Hippocampal formation (tissue), 2 donors: ENCODE data around the gene NECTIN3.

Experiments used
- DNase-seq, 2 donors: peaks; one replicate each; lab custom pipeline; 2025; lab: John Stamatoyannopoulos, UW

NECTIN3 gene

GRCh38 chr3:111081008-111081545, 9.5 kb downstream of the NECTIN3 start:
- no peak for DNase-seq

- no peak for DNase-seq
Measured at GRCh38 chr3:111084911-111085310, 13.3 kb downstream of the NECTIN3 start.

- DNase-seq: no peak
Measured at GRCh38 chr3:111087924-111088469, 16.4 kb downstream of the NECTIN3 start.

GRCh38 chr3:111096487-111097209, 25.0 kb downstream of the NECTIN3 start:
- no peak for DNase-seq

GRCh38 chr3:111103807-111104206, 32.2 kb downstream of the NECTIN3 start:
- DNase-seq: no peak

- DNase-seq: no peak
Measured at GRCh38 chr3:111106993-111107661, 35.5 kb downstream of the NECTIN3 start.

- no peak for DNase-seq
Measured at GRCh38 chr3:111107662-111108035, 36.0 kb downstream of the NECTIN3 start.

GRCh38 chr3:111112913-111113312, 41.3 kb downstream of the NECTIN3 start:
- no peak for DNase-seq

- DNase-seq: no peak
Measured at GRCh38 chr3:111128884-111129283, 57.3 kb downstream of the NECTIN3 start.

GRCh38 chr3:111130827-111131226, 59.2 kb downstream of the NECTIN3 start:
- DNase-seq: no peak

GRCh38 chr3:111134302-111134701, 62.7 kb downstream of the NECTIN3 start:
- no peak for DNase-seq

- DNase-seq: no peak
Measured at GRCh38 chr3:111151438-111151837, 79.8 kb downstream of the NECTIN3 start.

- no peak for DNase-seq
Measured at GRCh38 chr3:111152496-111152895, 80.9 kb downstream of the NECTIN3 start.

- no peak for DNase-seq
Measured at GRCh38 chr3:111156517-111156916, 84.9 kb downstream of the NECTIN3 start.

- DNase-seq: no peak
Measured at GRCh38 chr3:111159391-111159790, 87.8 kb downstream of the NECTIN3 start.

- DNase-seq: no peak
Measured at GRCh38 chr3:111164621-111165020, 93.0 kb downstream of the NECTIN3 start.

- no peak for DNase-seq
Measured at GRCh38 chr3:111165411-111165810, 93.8 kb downstream of the NECTIN3 start.

- no peak for DNase-seq
Measured at GRCh38 chr3:111173328-111173900, 101.8 kb downstream of the NECTIN3 start.

GRCh38 chr3:111173906-111174305, 102.3 kb downstream of the NECTIN3 start:
- no peak for DNase-seq

- DNase-seq: no peak
Measured at GRCh38 chr3:111190518-111190917, 118.9 kb downstream of the NECTIN3 start.

GRCh38 chr3:111193472-111193871, 121.9 kb downstream of the NECTIN3 start:
- DNase-seq: no peak

- DNase-seq: no peak
Measured at GRCh38 chr3:111194048-111194447, 122.4 kb downstream of the NECTIN3 start.

- no peak for DNase-seq
Measured at GRCh38 chr3:111197485-111197884, 125.9 kb downstream of the NECTIN3 start.
